NB4 (cell line): ENCODE results near the gene CMSS1.
A peak's percentile ranks its signal among the peaks of the same experiment; 100 is the strongest.

Experiments used
- DNase-seq: peaks from one replicate; pipeline ENCODE4 v3.0.0; 2010; ENCODE audit warnings: low read depth
- H3K4me3 ChIP-seq: one replicate; pipeline ENCODE4 v1.5.1; 2011; ENCODE audit warnings: mild to moderate bottlenecking, low read depth, low read length, moderate library complexity
- MAX ChIP-seq: IDR thresholded peaks from 2 replicates; pipeline ENCODE4 v1.6.1; 2011; ENCODE audit warnings: low read depth, low read length
- MYC ChIP-seq: IDR thresholded peaks from 2 replicates; pipeline ENCODE4 v1.6.1; 2011; ENCODE audit warnings: low read depth, low read length
- POLR2A ChIP-seq: IDR thresholded peaks from 2 replicates; pipeline ENCODE4 v1.6.1; 2011; ENCODE audit warnings: mild to moderate bottlenecking; ENCODE audit not compliant: insufficient read length; ENCODE audit errors: extremely low read depth
- TF ChIP-seq, protein P1 (sequence below): IDR thresholded peaks from one replicate; pipeline ENCODE4 v1.5.1; 2012; ENCODE audit warnings: low read depth, low read length

CMSS1 gene

GRCh38 chr3:100141586-100141985 lies 323.9 kb downstream of the CMSS1 start:
- no peak overlapping the region for H3K4me3 ChIP-seq
- TF ChIP-seq, protein P1, sequence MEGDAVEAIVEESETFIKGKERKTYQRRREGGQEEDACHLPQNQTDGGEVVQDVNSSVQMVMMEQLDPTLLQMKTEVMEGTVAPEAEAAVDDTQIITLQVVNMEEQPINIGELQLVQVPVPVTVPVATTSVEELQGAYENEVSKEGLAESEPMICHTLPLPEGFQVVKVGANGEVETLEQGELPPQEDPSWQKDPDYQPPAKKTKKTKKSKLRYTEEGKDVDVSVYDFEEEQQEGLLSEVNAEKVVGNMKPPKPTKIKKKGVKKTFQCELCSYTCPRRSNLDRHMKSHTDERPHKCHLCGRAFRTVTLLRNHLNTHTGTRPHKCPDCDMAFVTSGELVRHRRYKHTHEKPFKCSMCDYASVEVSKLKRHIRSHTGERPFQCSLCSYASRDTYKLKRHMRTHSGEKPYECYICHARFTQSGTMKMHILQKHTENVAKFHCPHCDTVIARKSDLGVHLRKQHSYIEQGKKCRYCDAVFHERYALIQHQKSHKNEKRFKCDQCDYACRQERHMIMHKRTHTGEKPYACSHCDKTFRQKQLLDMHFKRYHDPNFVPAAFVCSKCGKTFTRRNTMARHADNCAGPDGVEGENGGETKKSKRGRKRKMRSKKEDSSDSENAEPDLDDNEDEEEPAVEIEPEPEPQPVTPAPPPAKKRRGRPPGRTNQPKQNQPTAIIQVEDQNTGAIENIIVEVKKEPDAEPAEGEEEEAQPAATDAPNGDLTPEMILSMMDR: no peak
- TF ChIP-seq MAX (no peak), MYC (no peak), POLR2A (no peak)
- DNase-seq: no peak

DNA sequence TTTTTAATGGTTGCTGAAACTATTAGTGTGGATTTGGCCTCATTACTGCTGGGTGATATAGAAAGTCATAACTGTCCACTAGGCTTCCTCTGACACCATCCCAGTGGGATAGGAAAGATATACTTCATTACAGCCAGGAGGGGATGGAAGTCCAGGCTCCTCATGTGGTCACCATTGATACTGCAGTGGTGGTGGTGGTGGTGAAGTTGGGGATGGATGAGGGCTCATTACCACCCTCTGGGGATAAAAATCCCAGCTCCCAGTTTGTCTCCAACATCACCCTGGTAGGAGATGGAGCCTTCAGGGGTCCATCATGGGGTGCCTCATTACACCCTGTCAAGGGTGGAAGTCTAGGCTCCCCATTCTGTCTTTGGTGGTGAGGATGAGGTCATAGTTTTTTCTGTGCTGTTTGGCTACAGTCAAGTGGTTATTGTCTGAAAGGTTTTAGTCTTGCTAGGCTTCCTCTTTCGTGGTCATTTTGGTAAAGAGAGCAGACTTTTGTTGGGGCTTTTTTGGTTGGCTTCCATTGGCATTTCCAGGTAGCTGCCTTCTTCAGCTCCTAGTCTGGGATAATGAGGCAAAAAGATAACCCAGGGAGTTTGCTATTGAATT lies 326.7 kb downstream of the CMSS1 start:
- peak; percentile 43 for DNase-seq
- no peak overlapping the region for H3K4me3 ChIP-seq
- TF ChIP-seq MYC: no peak
- TF ChIP-seq, protein P1: no peak

DNA sequence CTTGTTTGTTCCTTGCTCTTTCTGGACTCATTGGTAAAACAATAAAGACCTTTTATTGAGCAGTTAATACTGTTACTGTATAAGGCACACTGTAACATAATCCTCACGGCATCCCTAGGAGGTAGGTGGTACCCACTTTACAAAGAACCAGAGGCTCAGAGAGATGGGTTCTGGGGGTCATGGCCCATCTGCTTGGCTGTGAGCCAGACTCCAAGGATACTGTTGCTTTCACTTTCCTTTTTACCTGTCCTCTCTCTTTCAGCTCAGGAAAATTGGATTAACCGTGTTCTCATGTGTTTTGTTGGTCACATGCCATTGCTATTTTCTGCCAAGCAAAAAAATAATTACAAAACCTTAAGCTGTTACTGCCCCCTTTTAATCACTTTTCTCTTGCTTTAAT lies 331.5 kb downstream of the CMSS1 start:
- TF ChIP-seq MYC (no peak), POLR2A (no peak), MAX (no peak)
- no peak overlapping the region for H3K4me3 ChIP-seq
- no peak for DNase-seq

- DNase-seq: peak; percentile 21
- no peak overlapping the region for H3K4me3 ChIP-seq
- TF ChIP-seq MYC: no peak
- TF ChIP-seq MAX: no peak
- TF ChIP-seq, protein P1: no peak
- no peak for TF ChIP-seq POLR2A
Observed at GRCh38 chr3:100149713-100150415, 332.2 kb downstream of the CMSS1 start.

- TF ChIP-seq MAX (no peak), MYC (no peak), POLR2A (no peak)
- H3K4me3 ChIP-seq: no peak overlapping the region
- DNase-seq: no peak
Observed at GRCh38 chr3:100150473-100150872, 332.8 kb downstream of the CMSS1 start.

DNA sequence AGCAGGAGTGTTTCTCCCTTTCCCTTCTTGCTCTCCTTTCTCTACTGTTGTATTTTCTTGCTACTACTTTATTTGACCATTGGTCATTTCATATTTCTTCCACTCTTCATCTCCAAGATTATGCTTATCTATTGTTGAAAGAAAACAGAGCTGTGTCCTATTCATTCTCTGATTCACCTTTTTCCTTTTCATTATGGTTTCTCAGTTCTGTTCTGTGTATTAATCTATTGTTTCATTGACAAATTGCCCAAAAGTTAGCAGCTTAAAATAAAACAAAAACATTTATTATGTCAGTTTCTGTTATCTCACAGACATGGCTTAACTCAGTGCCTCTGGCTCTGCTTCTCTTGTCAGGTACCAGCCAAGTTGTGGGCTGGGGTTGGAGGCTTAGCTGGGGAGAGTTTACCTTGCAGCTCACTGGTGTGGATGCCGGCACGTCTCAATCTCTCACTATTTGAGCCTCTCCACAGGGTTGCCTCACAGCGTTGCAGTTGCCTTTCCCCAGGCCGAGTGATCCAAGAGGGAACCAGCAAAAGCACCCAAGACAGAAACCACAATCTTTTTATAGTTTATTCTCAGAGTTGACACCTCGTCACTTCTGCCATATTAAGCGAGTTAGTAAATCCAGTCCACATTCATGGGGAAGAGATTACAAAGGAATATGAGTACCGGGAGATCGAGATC lies 333.5 kb downstream of the CMSS1 start:
- no peak overlapping the region for H3K4me3 ChIP-seq
- TF ChIP-seq POLR2A (no peak), MYC (no peak)
- TF ChIP-seq, protein P1: no peak
- DNase-seq: no peak

DNA sequence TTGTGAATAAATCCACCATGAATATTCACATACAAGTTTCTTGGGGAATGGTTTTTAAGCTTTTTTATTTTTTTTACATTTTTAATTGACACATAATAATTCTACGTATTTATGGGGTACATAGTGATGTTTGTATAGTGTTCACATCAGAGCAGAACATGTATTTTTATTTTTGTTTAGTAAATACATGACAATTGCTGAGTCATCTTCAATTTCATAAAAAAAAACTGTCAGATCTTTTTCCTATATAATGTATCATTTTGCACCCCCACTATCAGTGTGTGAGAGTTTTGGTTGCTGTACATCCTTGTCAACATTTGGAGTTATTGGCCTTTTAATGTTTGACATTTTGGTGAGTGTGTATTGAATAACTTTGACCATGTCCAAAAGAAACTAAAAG lies 336.5 kb downstream of the CMSS1 start:
- no peak overlapping the region for H3K4me3 ChIP-seq
- no peak for TF ChIP-seq MAX
- no peak for TF ChIP-seq MYC
- TF ChIP-seq, protein P1: no peak
- DNase-seq: no peak
